HEK293T (cell line): ENCODE results near the gene PITX1.

Experiments used
- ARNT ChIP-seq: fragments of 450-650 bp; IDR thresholded peaks from 2 replicates; pipeline ENCODE4 v1.6.1; 2017; ENCODE audit warnings: mild to moderate bottlenecking
- BHLHE40 ChIP-seq: fragments of 450-650 bp; IDR thresholded peaks from 2 replicates; pipeline ENCODE4 v1.6.1; 2016; ENCODE audit warnings: mild to moderate bottlenecking, moderate library complexity, borderline replicate concordance
- FOXA1 ChIP-seq: fragments of 450-650 bp; IDR thresholded peaks from 2 replicates; pipeline ENCODE4 v1.6.1; 2016; ENCODE audit warnings: mild to moderate bottlenecking

GRCh38 chr5:135028791-135029476 is 5.1 kb downstream of the PITX1 start:
- TF ChIP-seq FOXA1 = no peak
- no peak for TF ChIP-seq BHLHE40
- TF ChIP-seq ARNT = no peak
